Activated naive CD8-positive, alpha-beta T cell (primary cell): ENCODE results near the gene SEL1L.
"Not testable (repeated sequence)": the region's sequence is repeated elsewhere in the genome, so short reads cannot be mapped to it uniquely, and the experiment has no call there.

Experiments
- H3K27ac Mint-ChIP-seq: one replicate; pipeline ENCODE4 v1.8.0; 2021; ENCODE audit warnings: mixed read lengths
- H3K27me3 Mint-ChIP-seq: one replicate; pipeline ENCODE4 v1.8.0; 2021; ENCODE audit warnings: mixed read lengths
- H3K36me3 Mint-ChIP-seq: one replicate; pipeline ENCODE4 v1.8.0; 2021; ENCODE audit warnings: mixed read lengths
- H3K4me1 Mint-ChIP-seq: one replicate; pipeline ENCODE4 v1.8.0; 2021; ENCODE audit warnings: low read depth, mixed read lengths
- H3K4me3 Mint-ChIP-seq: one replicate; pipeline ENCODE4 v1.8.0; 2021; ENCODE audit warnings: mild to moderate bottlenecking, mixed read lengths
- H3K9me3 Mint-ChIP-seq: one replicate; pipeline ENCODE4 v1.8.0; 2021; ENCODE audit warnings: low read depth, mixed read lengths

Gene SEL1L

GRCh38 chr14:81512826-81513225, 20.8 kb downstream of the SEL1L start:
- H3K4me3 Mint-ChIP-seq, H3K27me3 Mint-ChIP-seq, H3K27ac Mint-ChIP-seq, H3K9me3 Mint-ChIP-seq, H3K36me3 Mint-ChIP-seq: not testable (repeated sequence)
- H3K4me1 Mint-ChIP-seq = peaks cover 36% of the 10 kb centered on the region

- Mint-ChIP-seq H3K9me3 (no peaks in the 10 kb centered on the region), H3K27me3 (no peaks in the 10 kb centered on the region), H3K27ac (peak overlapping the region; percentile 10), H3K4me1 (peaks cover 36% of the 10 kb centered on the region), H3K4me3 (no peak overlapping the region), H3K36me3 (peaks cover 10% of the 10 kb centered on the region)
These were observed 22.3 kb downstream of the SEL1L start for GRCh38 chr14:81511111-81511904.

- Mint-ChIP-seq H3K4me1 (peaks cover 36% of the 10 kb centered on the region), H3K27ac (peak overlapping the region; percentile 7), H3K27me3 (no peaks in the 10 kb centered on the region), H3K36me3 (peaks cover 10% of the 10 kb centered on the region), H3K4me3 (no peak overlapping the region), H3K9me3 (no peaks in the 10 kb centered on the region)
These were observed 23.7 kb downstream of the SEL1L start for GRCh38 chr14:81509838-81510452.

- H3K9me3 Mint-ChIP-seq = no peaks in the 10 kb centered on the region
- H3K4me1 Mint-ChIP-seq = peaks cover 36% of the 10 kb centered on the region
- H3K27ac Mint-ChIP-seq = no peak overlapping the region
- no peak overlapping the region for H3K4me3 Mint-ChIP-seq
- peaks cover 12% of the 10 kb centered on the region for H3K36me3 Mint-ChIP-seq
- no peaks in the 10 kb centered on the region for H3K27me3 Mint-ChIP-seq
These were observed 24.3 kb downstream of the SEL1L start for GRCh38 chr14:81509321-81509720.

- Mint-ChIP-seq H3K36me3 (peaks cover 11% of the 10 kb centered on the region), H3K4me1 (peaks cover 23% of the 10 kb centered on the region), H3K27me3 (no peaks in the 10 kb centered on the region), H3K27ac (no peak overlapping the region), H3K4me3 (no peak overlapping the region), H3K9me3 (no peaks in the 10 kb centered on the region)
These were observed 27.2 kb downstream of the SEL1L start for GRCh38 chr14:81506487-81506886.

GRCh38 chr14:81504864-81505263, 28.8 kb downstream of the SEL1L start:
- no peak overlapping the region for H3K4me3 Mint-ChIP-seq
- peaks cover 14% of the 10 kb centered on the region for H3K36me3 Mint-ChIP-seq
- peaks cover 10% of the 10 kb centered on the region for H3K4me1 Mint-ChIP-seq
- no peaks in the 10 kb centered on the region for H3K27me3 Mint-ChIP-seq
- H3K27ac Mint-ChIP-seq = no peak overlapping the region
- no peaks in the 10 kb centered on the region for H3K9me3 Mint-ChIP-seq

GRCh38 chr14:81485781-81486180, 47.9 kb downstream of the SEL1L start:
- H3K4me3 Mint-ChIP-seq = no peak overlapping the region
- peaks cover 12% of the 10 kb centered on the region for H3K36me3 Mint-ChIP-seq

GRCh38 chr14:81485372-81485771, 48.3 kb downstream of the SEL1L start:
- H3K27me3 Mint-ChIP-seq = no peaks in the 10 kb centered on the region
- no peak overlapping the region for H3K4me3 Mint-ChIP-seq
- H3K36me3 Mint-ChIP-seq = peaks cover 12% of the 10 kb centered on the region
- no peaks in the 10 kb centered on the region for H3K4me1 Mint-ChIP-seq
- H3K9me3 Mint-ChIP-seq = no peaks in the 10 kb centered on the region
- no peak overlapping the region for H3K27ac Mint-ChIP-seq

More at GRCh38 chr14:81485781-81486180, 47.9 kb downstream of the SEL1L start:
- Mint-ChIP-seq H3K27ac (no peak overlapping the region), H3K4me1 (no peaks in the 10 kb centered on the region), H3K27me3 (no peaks in the 10 kb centered on the region), H3K9me3 (no peaks in the 10 kb centered on the region)

- Mint-ChIP-seq H3K9me3 (no peaks in the 10 kb centered on the region), H3K4me3 (no peak overlapping the region), H3K27ac (no peak overlapping the region), H3K4me1 (no peaks in the 10 kb centered on the region), H3K36me3 (peaks cover 14% of the 10 kb centered on the region), H3K27me3 (no peaks in the 10 kb centered on the region)
These were observed 49.5 kb downstream of the SEL1L start for GRCh38 chr14:81484120-81484519.

- peaks cover 15% of the 10 kb centered on the region for H3K36me3 Mint-ChIP-seq
- no peaks in the 10 kb centered on the region for H3K9me3 Mint-ChIP-seq
- H3K4me3 Mint-ChIP-seq = no peak overlapping the region
- no peaks in the 10 kb centered on the region for H3K27me3 Mint-ChIP-seq
- peak overlapping the region; percentile 34 for H3K27ac Mint-ChIP-seq
- H3K4me1 Mint-ChIP-seq = peaks cover 2% of the 10 kb centered on the region
These were observed 52.9 kb downstream of the SEL1L start for GRCh38 chr14:81480741-81481140.

- Mint-ChIP-seq H3K27me3 (no peaks in the 10 kb centered on the region), H3K4me3 (no peak overlapping the region), H3K9me3 (no peaks in the 10 kb centered on the region), H3K27ac (peak overlapping the region; percentile 10), H3K36me3 (peaks cover 17% of the 10 kb centered on the region), H3K4me1 (peaks cover 21% of the 10 kb centered on the region)
These were observed 55.2 kb downstream of the SEL1L start for GRCh38 chr14:81478446-81478845.

GRCh38 chr14:81476816-81477215, 56.8 kb downstream of the SEL1L start:
- peaks cover 19% of the 10 kb centered on the region for H3K36me3 Mint-ChIP-seq
- peaks cover 30% of the 10 kb centered on the region for H3K4me1 Mint-ChIP-seq
- no peaks in the 10 kb centered on the region for H3K27me3 Mint-ChIP-seq
- H3K4me3 Mint-ChIP-seq = no peak overlapping the region
- no peaks in the 10 kb centered on the region for H3K9me3 Mint-ChIP-seq
- no peak overlapping the region for H3K27ac Mint-ChIP-seq

GRCh38 chr14:81474685-81475324, 58.8 kb downstream of the SEL1L start:
- H3K27ac Mint-ChIP-seq = peak overlapping the region; percentile 95
- H3K4me3 Mint-ChIP-seq = peak overlapping the region; percentile 82
- H3K36me3 Mint-ChIP-seq = peaks cover 16% of the 10 kb centered on the region
- no peaks in the 10 kb centered on the region for H3K27me3 Mint-ChIP-seq
- peaks cover 48% of the 10 kb centered on the region for H3K4me1 Mint-ChIP-seq
- no peaks in the 10 kb centered on the region for H3K9me3 Mint-ChIP-seq

- Mint-ChIP-seq H3K9me3 (no peaks in the 10 kb centered on the region), H3K4me3 (peak overlapping the region; percentile 82), H3K4me1 (peaks cover 50% of the 10 kb centered on the region), H3K36me3 (peaks cover 15% of the 10 kb centered on the region), H3K27ac (peak overlapping the region; percentile 95), H3K27me3 (no peaks in the 10 kb centered on the region)
These were observed 59.5 kb downstream of the SEL1L start for GRCh38 chr14:81474148-81474492.

- Mint-ChIP-seq H3K9me3 (no peaks in the 10 kb centered on the region), H3K4me3 (peak overlapping the region; percentile 82), H3K36me3 (peaks cover 11% of the 10 kb centered on the region), H3K4me1 (peaks cover 50% of the 10 kb centered on the region), H3K27me3 (no peaks in the 10 kb centered on the region), H3K27ac (peak overlapping the region; percentile 95)
These were observed 60.1 kb downstream of the SEL1L start for GRCh38 chr14:81473456-81474147.
